Activated CD4-positive, CD25-positive, alpha-beta regulatory T cell treated with anti-CD3 and anti-CD28 coated beads, Interleukin-2, amount 50 U/mL, for 16 hours (primary cell): ENCODE measurements around the gene KIF21B.
A peak's percentile ranks its signal among the peaks of the same experiment; 100 is the strongest.

Source experiments
- DNase-seq: peaks from one replicate; pipeline ENCODE4 v3.0.0-alpha.2; 2020; ENCODE audit warnings: low read depth, low spot score

KIF21B gene, protein sequence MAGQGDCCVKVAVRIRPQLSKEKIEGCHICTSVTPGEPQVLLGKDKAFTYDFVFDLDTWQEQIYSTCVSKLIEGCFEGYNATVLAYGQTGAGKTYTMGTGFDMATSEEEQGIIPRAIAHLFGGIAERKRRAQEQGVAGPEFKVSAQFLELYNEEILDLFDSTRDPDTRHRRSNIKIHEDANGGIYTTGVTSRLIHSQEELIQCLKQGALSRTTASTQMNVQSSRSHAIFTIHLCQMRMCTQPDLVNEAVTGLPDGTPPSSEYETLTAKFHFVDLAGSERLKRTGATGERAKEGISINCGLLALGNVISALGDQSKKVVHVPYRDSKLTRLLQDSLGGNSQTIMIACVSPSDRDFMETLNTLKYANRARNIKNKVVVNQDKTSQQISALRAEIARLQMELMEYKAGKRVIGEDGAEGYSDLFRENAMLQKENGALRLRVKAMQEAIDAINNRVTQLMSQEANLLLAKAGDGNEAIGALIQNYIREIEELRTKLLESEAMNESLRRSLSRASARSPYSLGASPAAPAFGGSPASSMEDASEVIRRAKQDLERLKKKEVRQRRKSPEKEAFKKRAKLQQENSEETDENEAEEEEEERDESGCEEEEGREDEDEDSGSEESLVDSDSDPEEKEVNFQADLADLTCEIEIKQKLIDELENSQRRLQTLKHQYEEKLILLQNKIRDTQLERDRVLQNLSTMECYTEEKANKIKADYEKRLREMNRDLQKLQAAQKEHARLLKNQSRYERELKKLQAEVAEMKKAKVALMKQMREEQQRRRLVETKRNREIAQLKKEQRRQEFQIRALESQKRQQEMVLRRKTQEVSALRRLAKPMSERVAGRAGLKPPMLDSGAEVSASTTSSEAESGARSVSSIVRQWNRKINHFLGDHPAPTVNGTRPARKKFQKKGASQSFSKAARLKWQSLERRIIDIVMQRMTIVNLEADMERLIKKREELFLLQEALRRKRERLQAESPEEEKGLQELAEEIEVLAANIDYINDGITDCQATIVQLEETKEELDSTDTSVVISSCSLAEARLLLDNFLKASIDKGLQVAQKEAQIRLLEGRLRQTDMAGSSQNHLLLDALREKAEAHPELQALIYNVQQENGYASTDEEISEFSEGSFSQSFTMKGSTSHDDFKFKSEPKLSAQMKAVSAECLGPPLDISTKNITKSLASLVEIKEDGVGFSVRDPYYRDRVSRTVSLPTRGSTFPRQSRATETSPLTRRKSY (N-terminal part only)

DNA sequence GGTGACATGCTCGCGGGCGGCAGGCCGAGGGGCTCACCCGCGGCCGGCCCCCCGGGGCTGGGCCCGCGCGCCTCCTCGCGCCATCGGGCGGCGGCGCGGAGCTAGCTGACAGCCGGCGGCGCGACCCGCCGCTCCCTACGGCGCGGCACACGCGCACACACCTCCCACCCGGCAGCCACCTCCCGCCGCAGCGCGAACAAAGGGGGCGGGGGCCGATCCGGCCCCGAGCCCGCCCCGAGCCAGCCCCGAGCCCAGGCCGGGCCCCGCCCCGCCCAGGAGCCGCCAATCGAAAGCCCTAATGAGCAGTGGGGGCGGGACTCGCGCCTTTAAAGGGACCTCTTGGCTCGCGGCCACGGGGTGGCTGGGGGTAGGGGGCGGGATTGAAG lies at the start of gene KIF21B:
Gene KIF21B, minus strand, starts transcription at position 198 of the 386 bp plus-strand sequence. CDS start 331 bp downstream, outside the sequence.
- peak; percentile 81 for DNase-seq

DNA sequence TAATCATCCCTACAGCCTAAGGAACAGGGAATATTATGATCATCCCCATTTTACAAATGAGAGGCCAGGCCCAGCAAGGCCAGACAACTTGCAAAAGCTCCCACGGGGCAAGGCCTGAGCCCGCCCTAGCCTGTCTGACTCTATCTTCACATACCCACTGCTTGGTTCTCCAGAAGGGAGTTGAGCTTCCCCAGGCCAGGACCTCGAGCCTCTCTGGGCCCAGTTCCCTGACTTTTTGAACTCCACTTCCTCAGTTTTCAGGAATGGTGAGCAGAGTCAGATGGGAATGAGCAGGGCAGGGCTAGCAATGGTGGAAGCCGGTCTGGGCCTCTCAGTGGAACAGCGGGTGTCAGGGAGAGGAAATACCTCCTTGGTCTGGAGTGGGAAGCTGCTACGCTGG lies 49.4 kb upstream of the KIF21B start:
- no peak for DNase-seq

DNA sequence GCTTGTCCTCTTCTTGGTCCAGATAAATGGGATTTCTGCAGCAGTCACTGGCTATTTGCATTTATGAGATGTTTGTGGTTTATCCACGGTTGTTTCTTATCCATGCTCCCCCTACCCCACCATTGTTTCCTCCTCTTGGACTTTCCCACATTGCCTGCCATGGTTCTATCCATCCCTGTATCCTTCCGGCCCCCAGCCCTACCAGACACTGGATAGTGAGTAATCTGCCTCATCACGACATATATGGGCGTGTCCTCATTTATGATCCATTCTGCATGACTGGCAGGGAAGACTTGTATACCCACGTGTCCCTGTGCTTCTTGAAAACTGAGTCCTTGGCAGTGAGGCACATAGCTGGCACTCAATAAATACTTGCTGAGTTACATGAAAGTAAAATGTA lies 48.6 kb upstream of the KIF21B start:
- DNase-seq, result no peak

DNA sequence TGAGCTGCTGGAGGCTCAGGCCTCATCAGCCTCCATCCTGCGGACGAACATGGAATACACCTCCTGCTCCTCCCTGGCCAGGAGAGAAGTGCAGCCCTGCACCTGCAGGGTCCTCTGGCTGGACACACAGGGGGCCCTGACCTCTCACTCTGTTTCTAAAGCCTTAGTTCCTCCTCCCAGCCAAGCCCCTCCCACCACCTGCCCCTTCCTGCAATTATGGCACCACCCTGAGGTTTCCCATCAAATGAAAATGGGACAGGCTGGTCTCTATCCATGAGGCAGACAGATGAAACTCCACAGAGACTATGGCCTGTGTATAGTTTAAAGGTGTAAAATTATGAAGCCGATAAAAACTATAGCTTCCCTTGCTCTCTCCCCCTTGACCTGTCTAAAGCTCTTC lies 46.1 kb upstream of the KIF21B start:
- no peak for DNase-seq

DNA sequence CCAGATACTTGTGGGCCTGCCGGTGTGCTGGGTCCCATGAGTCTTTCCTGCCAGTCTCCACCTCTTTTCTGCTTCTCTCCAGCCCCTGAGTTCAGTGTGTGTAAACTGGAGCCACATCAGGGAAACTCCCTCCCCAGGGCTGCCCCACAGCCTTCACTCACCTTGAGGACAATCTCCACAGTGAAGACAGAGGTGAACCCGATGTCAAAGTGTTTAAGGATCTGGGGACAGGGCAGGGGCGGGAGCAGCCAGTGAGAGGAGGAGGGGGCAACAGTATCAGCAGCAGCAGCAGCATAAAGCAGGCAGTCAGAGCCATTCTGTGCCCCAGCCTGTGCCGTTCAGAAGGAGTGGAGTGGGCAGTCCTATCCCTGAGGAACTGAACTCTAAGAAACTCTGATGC lies 45.5 kb upstream of the KIF21B start:
- no peak for DNase-seq

DNA sequence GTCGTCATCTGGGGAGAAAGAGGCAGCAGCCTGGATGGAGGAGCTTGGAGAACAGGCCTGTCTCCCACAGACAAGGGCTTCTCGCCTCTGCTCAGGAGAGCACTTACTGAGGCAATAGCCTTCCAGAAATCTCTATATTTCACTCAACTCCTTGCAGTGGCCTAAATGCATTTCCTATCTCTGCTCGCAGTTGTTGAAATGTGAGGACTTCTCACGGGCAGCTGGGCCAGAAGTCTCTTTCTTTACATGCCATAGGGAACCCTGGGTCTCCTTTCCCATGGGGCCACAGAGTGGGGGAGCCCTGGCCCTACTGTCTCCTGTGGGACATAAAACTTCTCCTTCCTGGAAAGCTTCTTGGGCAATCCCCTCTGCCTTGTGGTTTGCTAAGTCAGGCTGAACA lies 43.5 kb upstream of the KIF21B start:
- DNase-seq, result no peak

DNA sequence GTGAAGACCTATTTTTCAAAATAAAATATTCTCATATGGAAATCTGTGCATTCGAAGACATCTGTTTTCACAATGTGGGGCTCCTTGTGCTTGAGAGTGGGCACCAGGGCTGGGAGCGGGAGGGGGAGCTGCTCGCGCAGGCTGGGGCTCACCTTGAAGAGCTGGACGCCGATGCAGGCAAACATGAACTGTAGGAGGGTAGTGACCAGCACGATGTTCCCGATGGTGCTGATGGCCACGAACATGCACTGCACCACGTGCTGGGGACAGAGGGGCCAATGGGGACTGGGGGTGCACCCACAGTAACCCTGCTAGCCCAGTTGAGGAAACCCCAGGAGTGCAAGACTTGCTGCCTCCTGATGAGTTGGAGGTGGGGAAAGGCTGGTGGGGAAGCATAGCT lies 42.2 kb upstream of the KIF21B start:
- DNase-seq, result no peak

DNA sequence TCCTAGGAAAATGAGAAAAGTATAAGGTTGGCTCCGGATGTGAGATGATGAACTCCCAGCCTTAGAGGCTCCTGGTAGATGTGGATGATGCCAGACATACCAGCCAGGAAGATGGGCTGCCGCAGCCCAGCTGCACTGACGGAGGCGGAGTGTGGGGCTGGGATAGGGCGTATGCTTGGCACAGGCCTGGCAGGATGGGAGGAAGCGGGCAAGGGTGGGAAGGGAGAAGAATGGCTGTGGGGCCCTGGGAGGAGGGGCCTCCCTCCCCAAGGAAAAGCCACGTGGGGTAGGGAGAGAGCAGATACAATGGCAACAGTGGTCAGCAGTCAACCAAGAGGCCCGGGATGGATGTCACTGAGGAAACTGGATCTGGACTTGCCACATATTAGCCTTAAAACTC lies 41.3 kb upstream of the KIF21B start:
- no peak for DNase-seq

DNA sequence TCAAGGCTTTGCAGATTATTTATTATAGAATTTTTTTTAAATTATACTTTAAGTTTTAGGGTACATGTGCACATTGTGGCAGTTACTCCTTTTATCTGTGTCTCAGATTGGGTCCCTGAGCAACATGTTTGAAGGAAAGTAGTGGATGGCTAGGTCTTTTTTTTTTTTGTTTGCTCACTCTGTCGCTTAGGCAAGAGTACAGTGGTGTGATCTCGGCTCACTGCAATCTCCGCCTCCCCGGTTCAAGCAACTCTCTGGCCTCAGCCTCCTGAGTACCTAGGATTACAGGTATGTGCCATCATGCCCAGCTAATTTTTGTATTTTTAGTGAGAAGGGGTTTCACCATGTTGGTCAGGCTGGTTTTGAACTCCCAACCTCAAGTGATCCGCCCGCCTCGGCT lies 39.6 kb upstream of the KIF21B start:
- DNase-seq, result no peak

DNA sequence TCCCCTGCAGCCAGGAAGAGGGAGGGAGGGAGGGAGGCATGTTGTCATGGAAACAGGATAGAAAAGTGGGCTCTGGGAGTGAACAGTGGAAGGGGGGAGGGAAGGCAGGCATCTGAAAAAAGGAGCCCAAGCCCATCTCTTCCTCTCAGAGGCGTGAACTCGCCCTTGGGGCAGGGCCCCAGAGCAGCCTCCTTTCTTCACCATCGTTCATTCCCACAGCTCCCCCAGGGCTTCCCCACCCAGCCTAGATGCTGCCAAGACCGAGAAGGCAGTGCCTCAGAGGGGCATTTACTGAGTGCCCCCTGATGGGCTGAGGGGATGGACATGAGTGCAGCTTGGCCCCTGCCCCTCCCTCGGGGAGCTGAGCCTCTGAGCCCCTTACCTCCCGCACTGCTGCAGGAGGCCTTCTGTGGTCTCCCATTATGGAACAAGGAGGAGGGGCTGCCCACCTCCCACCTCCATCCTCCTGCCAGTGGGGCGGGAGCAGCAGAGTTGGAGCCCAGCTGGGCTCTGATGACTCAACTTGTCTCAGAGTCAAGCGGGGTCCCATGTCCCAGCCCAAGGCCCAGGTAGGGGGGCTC lies 39.1 kb upstream of the KIF21B start:
- DNase-seq, result no peak

DNA sequence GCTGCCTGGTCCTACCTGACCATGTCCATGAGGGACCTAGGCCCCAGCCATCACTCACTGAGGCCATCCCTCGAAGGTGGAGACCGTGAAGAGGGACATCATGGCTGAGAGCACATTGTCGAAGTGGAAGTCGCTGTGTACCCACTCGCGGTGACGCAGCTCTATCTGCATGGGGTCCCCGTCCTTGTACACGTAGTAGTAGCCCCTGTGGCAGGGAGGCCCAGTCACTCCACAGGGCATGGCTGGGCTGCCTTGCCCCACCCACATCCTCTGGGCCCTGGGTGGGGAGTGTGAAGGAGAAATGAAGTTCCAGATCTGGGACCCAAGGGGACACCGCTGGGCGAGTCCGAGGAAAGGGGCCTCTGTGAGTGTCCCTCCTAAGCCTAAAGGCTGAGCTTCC lies 38.4 kb upstream of the KIF21B start:
- DNase-seq, result no peak

DNA sequence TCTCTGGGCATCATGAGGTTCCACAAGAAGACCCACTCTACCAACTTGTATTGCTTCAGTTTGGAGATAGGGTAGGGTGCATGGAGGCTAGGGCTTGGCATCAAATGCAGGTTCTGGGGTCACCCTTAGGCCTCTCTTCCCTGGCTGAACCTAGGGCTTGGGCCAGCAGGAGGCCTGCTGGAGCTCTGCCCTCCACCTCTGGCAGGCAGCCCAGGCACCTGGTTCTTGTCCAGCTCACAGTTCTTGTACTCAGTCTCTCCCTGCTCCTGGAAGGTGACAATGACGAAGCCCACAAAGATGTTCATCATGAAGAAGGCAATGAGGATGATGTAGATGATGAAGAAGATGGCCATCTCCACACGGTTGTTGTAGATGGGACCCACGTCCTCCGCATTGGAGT lies 37.5 kb upstream of the KIF21B start:
- DNase-seq, result no peak

DNA sequence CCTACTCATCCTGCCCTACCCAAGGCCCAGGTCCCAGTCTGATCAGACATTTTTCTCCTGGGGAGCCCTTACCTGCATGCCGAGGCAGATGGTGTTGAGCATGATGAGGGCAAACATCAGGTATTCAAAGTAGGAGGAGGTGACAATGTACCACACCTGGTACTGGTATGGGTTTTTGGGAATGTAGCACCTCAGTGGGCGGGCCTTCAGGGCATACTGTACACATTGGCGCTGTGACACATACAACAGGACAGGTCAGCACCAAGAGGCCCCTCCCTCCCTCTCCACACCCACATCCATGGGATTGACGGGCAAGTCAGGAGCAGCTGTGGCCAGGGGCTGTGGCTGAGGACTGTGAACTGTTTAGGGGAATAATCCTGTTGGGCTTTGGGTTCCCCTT lies 37.1 kb upstream of the KIF21B start:
- DNase-seq, result no peak

DNA sequence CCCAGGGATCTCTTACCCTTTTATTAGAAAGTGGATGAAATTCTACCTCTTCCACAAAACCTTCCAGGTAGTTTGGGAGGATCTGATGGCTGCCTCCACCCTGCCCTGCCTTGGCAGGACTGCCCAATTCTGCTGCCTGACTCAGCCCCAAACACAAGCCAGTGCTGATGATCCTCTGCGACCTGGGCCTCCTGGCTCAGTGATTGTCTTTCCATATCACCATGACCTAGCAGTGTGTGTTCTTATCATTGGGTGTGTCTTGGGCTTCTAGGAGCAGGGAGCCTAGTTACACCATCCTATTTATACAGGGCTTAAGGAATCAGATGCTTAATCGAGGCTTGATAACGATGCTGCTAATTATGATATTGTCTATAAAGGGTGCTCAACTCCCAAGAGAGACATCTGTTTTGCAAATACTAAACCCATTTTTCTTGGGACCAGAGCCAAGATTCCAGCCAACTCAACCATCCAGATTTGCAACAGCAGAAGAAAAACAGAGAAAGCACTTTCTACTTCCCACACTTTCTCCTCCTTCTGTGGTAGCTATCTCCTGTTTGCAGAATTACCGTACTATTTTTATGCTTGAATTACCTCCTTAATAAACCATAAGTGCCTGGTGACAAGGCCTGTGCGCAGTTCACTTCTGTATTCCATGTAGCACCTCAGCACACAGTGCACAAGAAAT lies 36.5 kb upstream of the KIF21B start:
- no peak for DNase-seq

DNA sequence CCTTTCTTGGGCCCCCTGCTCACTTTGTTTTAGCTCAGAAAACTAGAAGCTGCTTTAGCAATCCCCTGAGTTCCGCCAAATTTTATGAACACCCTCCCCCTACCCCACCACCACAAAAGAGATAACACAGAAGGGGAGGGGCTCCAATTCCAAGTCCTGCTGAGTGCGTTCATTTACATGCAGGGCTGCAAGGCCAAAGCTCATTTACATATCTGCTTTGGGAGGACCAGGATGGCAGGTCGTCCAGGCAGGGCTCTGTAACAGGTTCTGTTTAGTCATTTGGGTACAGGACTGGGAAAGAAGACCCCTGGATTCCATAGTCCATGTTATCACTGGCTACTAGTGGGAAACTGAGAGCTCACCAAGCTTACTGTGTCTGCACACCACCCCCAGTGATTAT lies 35.9 kb upstream of the KIF21B start:
- no peak for DNase-seq

DNA sequence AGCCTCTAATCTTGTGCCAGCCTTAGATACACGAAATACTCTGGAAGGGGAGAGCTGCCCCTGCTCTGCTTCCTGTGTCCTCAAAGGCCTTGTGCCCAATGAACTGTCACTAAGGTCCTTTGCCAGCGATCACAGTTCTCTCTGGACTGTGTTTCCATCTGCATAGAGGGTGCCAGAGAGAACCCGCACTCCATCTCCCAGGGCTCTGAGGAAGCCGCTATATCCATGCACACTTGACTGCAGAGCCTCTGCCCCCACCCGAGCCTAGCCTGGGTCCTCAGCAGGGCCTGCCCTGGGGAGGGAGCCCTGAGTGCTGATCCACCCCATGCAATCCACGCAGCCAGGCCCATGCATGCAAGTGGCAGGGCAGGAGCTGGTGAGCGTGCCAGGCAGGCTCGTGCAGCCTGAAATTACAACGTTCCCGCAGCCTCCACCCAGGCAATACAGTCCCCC lies 30.6 kb upstream of the KIF21B start:
- no peak for DNase-seq

DNA sequence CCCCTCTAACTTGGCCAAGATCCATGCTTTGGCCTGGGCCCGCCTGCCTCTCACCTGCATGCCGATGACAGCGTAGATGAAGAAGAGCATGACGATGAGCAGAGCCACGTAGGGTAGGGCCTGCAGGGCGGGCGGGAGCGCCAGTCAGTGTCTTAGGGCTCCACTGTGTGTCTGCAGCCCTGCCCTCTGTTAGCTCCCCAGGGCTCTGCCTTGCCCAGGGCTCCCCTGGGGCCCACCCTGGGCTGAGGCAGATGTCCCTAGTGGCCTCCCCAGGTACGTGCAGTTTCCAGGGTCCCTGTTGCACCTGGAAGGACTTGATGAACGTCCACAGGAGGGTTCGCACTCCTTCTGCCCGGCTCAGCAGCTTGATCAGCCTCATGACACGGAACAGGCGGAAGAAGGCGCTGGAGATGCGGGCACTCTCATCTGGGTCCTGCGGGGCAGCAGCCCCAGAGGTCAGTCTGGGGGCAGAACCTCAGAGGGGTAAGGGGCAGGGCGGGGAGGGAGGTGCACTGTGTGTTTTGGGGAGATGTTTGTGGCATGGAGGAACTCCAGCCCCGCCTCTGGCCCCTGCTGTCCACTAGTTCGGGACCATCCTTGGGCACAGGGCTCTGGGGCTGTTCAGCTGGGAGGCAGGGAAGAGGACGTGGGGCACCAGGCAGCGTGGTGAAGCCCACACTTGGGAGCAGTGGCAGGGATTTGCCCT lies 29.8 kb upstream of the KIF21B start:
- DNase-seq, result no peak

DNA sequence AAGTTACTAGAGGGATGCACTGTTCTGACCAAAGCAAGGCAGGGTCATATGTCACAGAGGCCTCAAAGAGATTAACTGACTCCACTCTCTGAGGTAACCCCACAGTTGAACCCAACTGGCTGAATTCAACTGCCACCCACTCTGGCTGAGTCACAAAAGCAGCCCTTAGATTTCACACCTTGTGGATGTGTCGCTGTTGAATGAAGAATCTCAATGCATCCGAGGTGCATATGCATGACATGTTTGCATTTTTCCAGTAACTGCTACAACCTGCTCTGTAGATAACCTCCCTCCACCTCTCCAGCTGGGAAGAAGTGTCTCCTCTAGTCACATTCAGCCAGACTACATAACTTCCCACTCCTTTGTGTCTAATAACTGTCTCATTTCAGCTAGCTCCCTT lies 27.9 kb upstream of the KIF21B start:
- DNase-seq, result no peak

DNA sequence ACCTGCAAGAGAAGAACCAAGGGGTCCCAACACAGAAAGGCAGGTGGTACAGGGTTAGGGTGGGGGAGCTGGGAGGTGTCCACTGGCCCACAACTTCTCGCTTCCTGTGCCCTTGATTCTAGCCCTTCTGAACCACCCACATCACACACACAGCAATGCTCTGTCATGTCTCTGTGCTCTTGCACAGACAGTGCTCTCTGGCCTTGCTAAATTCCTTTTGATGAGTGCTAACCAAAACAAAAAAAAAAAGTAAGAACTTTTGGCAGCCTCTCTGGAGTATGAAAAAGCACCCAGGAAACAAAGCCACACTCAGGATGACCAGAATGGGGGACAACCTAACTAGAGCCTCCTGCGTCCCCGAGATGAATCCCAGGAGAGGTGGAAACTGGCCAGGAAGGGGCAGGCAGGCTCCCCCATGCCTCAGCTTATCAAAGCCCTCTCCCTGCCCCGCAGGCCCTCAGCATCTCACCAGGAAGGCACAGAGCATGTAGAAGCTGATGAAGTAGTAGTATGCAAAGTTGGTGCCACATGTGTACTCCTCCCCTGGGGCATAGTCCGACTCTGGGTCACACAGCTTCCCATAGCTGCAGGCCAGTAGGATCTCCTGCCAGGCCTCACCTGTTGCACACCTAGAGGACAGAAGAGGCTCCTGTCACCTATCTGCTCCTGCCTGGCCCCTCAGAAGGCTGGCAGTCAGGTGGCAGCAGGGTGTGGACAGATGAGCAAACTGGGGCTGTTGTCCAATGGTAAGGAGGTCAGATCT lies 27.2 kb upstream of the KIF21B start:
- no peak for DNase-seq
